Right lobe of liver (tissue), 6 donors: Measurements from ENCODE around the gene CAPZB. TPM values are rescaled to one million over a fixed set of nuclear protein-coding genes. Genes with fewer than 3 reads are reported as not detected.

Source experiments
- ATAC-seq, 4 donors: fragments of 200-7000 bp; cut with Tn5 transposase; one replicate each; pipeline ENCODE4 v1.9.1; 2020; ENCODE audit warnings: mild to moderate bottlenecking in 4 of 4, moderate library complexity in 4 of 4
- DNase-seq, 3 donors: peaks; one replicate each; pipeline ENCODE4 v3.0.0-alpha.2; 2020
- H3K27ac ChIP-seq, 3 donors: fragments of 200-600 bp; one replicate each; pipeline ENCODE4 v1.8.0; 2022
- H3K27me3 ChIP-seq, 2 donors: fragments of 200-600 bp; one replicate each; pipeline ENCODE4 v1.8.0; 2022
- H3K36me3 ChIP-seq, 4 donors: fragments of 200-600 bp; sonication (generic) in 1 of 4; one replicate each; pipeline versions ENCODE4 v1.5.1 to v1.8.0; 2017 to 2022; ENCODE audit warnings: control low read depth in 1 of 4
- H3K4me1 ChIP-seq, 4 donors: fragments of 200-600 bp; sonication (generic) in 1 of 4; one replicate each; pipeline versions ENCODE4 v1.5.1 to v1.8.0; 2017 to 2022; ENCODE audit warnings: control low read depth in 1 of 4
- H3K4me3 ChIP-seq, 3 donors: fragments of 200-600 bp; one replicate each; pipeline ENCODE4 v1.8.0; 2022
- H3K9me3 ChIP-seq, 4 donors: fragments of 200-600 bp; sonication (generic) in 1 of 4; one replicate each; pipeline versions ENCODE4 v1.5.1 to v1.8.0; 2017 to 2022; ENCODE audit warnings: control low read depth in 1 of 4
- POLR2A ChIP-seq: fragments of 450-650 bp; IDR thresholded peaks from one replicate; pipeline ENCODE4 v1.6.1; 2017; ENCODE audit warnings: antibody characterized with exemption, mild to moderate bottlenecking
- WGBS: methylation state at CpG from one replicate; pipeline ENCODE4 v1.1.6; 2018; ENCODE audit warnings: low coverage, low lambda C conversion rate; ENCODE audit not compliant: insufficient coverage; ENCODE audit errors: missing lambda C conversion rate; 5-methylcytosine and 5-hydroxymethylcytosine counted together
- intact Hi-C, 2 donors: fragments of 100-400 bp; cut with DNase I; formaldehyde crosslinking; loops; one replicate each; pipeline versions ENCODE4 v1.11.2 to v1.14.1; 2022
- total RNA-seq, 6 experiments: library from RNA; depleted of rRNA in 2 of 6; stranded (reverse); fragments of >200 nt in 2 of 6; fragmentation: NEBNext Ultra II Directional in 3 of 6; extraction: Animal tissue kit (Norgen Biotek cat#: 25700) in 3 of 6; gene quantifications; one replicate each; pipeline versions ENCODE4 v1.1.0 to v1.2.4, GENCODE V29; 2016 to 2023
- TF ChIP-seq, protein P1 (sequence below), 4 donors: fragments of 200-600 bp in 3 of 4; fragments of 450-650 bp in 1 of 4; IDR thresholded peaks; one replicate each; pipeline versions ENCODE4 v1.5.1 to v1.8.0; 2016 to 2022; ENCODE audit warnings: antibody characterized with exemption in 4 of 4, mild to moderate bottlenecking in 2 of 4
- donor health status: DM: no; HTN: yes; CAD: no.
- donor health status: DM: no; HTN: no; CAD: no.
- donor health status: DM: no; HTN: no; CAD: no.
- donor health status: DM: no; HTN: yes; CAD: no.
- donor health status: DM: no; HTN: yes; CAD: no.

The CAPZB gene
- total RNA-seq, 6 experiments from 2014 or later, result 53.5 to 117 (median 88.0) TPM

DNA sequence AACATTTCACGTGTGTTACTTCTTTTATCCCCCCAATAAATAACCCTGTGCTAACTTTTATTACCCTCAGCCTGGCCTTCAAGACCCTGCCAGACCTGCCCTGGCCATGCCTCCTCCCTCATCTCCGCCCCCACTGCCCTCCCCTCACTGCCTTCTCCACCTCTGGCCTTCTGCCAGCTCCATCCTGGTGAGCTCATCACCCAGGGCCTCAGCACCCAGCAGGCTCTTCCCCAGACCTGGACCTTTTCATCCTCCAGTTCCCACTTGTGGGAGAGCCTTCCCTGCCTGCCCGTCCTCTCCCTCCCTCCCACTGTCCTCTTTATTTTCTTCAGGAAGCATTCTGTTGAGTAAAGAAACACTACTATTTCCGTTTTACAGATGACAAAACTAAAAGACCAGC, 101.2 kb downstream of the CAPZB start:
- peaks cover 0 to 23% (median 8%) of the 10 kb centered on the region in 4 donors for H3K4me1 ChIP-seq
- intact Hi-C loops, result loop anchor here in 1 of 2 donors (10.0 kb wide), 1 partner anchor 271 kb away; no protein-coding TSS in a partner anchor
- peak in 1 of 4 donors; percentile 14 for ATAC-seq
- H3K27ac ChIP-seq, result no peak overlapping the region
- no peaks in the 10 kb centered on the region for H3K27me3 ChIP-seq
- DNase-seq, result peak in 1 of 3 donors; percentile 47
- H3K9me3 ChIP-seq, result no peaks in the 10 kb centered on the region
- peaks cover 0 to 8% (median 0%) of the 10 kb centered on the region in 4 donors for H3K36me3 ChIP-seq
- H3K4me3 ChIP-seq, result no peak overlapping the region
- TF ChIP-seq, protein P1, sequence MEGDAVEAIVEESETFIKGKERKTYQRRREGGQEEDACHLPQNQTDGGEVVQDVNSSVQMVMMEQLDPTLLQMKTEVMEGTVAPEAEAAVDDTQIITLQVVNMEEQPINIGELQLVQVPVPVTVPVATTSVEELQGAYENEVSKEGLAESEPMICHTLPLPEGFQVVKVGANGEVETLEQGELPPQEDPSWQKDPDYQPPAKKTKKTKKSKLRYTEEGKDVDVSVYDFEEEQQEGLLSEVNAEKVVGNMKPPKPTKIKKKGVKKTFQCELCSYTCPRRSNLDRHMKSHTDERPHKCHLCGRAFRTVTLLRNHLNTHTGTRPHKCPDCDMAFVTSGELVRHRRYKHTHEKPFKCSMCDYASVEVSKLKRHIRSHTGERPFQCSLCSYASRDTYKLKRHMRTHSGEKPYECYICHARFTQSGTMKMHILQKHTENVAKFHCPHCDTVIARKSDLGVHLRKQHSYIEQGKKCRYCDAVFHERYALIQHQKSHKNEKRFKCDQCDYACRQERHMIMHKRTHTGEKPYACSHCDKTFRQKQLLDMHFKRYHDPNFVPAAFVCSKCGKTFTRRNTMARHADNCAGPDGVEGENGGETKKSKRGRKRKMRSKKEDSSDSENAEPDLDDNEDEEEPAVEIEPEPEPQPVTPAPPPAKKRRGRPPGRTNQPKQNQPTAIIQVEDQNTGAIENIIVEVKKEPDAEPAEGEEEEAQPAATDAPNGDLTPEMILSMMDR (IDR thresholded peaks at IDR 0.05), result no peak
- no peak for TF ChIP-seq POLR2A
- WGBS, result 78% methylated on average over 4 of the region's 4 CpGs

- intact Hi-C loops, result loop anchor here in 1 of 2 donors (10.0 kb wide), 1 partner anchor 273 kb away; no protein-coding TSS in a partner anchor
Measured at GRCh38 chr1:19382222-19382621, 103.1 kb downstream of the CAPZB start.

DNA sequence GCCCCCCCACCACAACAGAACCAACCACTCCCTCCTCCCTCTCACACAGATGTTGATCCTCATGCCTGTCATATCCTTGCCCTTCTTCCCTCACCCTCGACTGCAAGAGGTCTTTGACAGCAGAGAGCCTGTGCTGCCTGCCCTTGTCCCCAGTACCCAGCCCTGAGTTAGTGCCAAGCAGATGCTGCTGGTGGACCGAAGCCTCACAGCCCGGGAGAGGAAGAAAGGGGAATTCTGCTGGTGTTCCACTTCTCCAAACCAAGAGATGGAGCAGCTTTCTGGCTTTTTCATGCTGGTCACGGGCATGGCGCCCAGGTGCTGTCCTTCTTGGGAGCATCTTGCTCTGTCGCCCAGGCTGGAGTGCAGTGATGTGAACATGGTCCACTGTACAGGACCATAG, 104.1 kb downstream of the CAPZB start:
- ATAC-seq (no peak), DNase-seq (no peak)
- H3K4me1 ChIP-seq, result peaks cover 0 to 10% (median 4%) of the 10 kb centered on the region in 4 donors
- peaks cover 0 to 33% (median 5%) of the 10 kb centered on the region in 4 donors for H3K36me3 ChIP-seq
- TF ChIP-seq, protein P1 (IDR thresholded peaks at IDR 0.05), result no peak
- no peak for TF ChIP-seq POLR2A
- H3K27ac ChIP-seq, result no peak overlapping the region
- no peaks in the 10 kb centered on the region for H3K27me3 ChIP-seq
- no peak overlapping the region for H3K4me3 ChIP-seq
- H3K9me3 ChIP-seq, result no peaks in the 10 kb centered on the region
- WGBS, result 72% methylated on average over 3 of the region's 6 CpGs
- intact Hi-C loops, result loop anchor here in 1 of 2 donors (10.0 kb wide), 1 partner anchor 274 kb away; no protein-coding TSS in a partner anchor

More at GRCh38 chr1:19382222-19382621, 103.1 kb downstream of the CAPZB start:
- no peak for ATAC-seq
- WGBS, result 88% methylated on average over 4 of the region's 4 CpGs
- Histone ChIP-seq H3K4me1 (peaks cover 0 to 18% (median 6%) of the 10 kb centered on the region in 4 donors), H3K9me3 (no peaks in the 10 kb centered on the region), H3K27ac (no peak overlapping the region), H3K4me3 (no peak overlapping the region), H3K27me3 (no peaks in the 10 kb centered on the region), H3K36me3 (peaks cover 0 to 23% (median 2%) of the 10 kb centered on the region in 4 donors)
- no peak for TF ChIP-seq POLR2A
- TF ChIP-seq, protein P1 (IDR thresholded peaks at IDR 0.05), result no peak
- DNase-seq, result no peak

DNA sequence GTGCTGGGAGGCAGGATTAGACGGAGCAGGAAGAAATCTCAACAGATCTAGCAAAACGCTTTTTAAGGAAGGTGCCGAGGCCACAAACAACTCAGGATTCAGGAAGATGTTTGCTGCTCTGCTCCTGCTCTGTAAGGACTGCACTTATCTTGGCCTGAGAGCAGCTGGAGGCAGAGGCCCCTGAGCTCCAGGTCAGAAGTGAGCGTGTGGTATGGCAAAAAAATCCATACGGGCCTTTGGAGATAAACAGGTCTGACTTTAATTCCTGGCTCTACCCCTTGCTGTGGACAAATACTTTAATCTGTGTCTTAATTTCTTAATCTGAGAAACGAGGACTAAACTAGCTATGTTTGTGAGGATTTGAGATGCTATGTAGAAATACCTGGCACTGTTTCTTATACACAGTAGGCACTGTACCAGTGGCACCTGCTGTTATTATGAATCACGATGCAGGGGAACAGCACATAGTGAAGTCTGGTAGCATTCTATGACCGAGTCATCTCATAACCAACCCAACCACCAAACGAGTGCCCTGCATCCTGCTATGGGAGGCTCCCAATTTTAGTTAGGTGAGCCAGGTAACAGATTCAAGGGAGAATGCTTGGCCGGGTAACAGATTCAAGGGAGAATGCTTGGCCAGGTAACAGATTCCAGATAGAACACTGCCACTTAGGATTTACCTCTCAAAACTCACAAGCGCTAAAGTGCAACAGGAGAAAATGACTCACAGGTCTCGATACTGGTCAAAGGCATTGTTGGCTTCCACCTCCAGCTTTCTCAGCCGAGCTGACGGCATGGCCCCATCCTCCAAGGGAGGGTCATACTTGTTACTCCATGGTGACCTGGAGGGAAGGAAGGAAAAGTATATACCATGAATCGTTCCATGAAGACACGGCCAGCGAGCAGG, 107.3 kb downstream of the CAPZB start:
- H3K4me1 ChIP-seq, result no peaks in the 10 kb centered on the region
- H3K27me3 ChIP-seq, result no peaks in the 10 kb centered on the region
- H3K27ac ChIP-seq, result no peak overlapping the region
- 83% methylated on average over 14 of the region's 17 CpGs for WGBS
- no peak overlapping the region for H3K4me3 ChIP-seq
- DNase-seq (no peak), ATAC-seq (no peak)
- intact Hi-C loops, result no loop called here
- no peaks in the 10 kb centered on the region for H3K9me3 ChIP-seq
- TF ChIP-seq, protein P1 (IDR thresholded peaks at IDR 0.05), result no peak
- no peak for TF ChIP-seq POLR2A
- H3K36me3 ChIP-seq, result peaks cover 0 to 43% (median 5%) of the 10 kb centered on the region in 4 donors
